Bronchial epithelial cell (primary cell): Measurements from ENCODE around the gene POLR1H. TPM values are rescaled to one million over a fixed set of nuclear protein-coding genes. Genes with fewer than 3 reads are reported as not detected.
"Not testable (repeated sequence)": the region's sequence is repeated elsewhere in the genome, so short reads cannot be mapped to it uniquely, and the experiment has no call there.

Source experiments
- DNase-seq: peaks from one replicate; pipeline ENCODE4 v3.0.0-alpha.2; 2010; ENCODE audit warnings: low read depth
- FAIRE-seq: peaks from 2 replicates; lab custom pipeline; 2011; peaks lifted over from hg19 to GRCh38; lab: Jason Lieb, UNC
- H3K27me3 ChIP-seq: 2 replicates; pipeline ENCODE4 v1.5.1; 2011; ENCODE audit warnings: low read length; ENCODE audit not compliant: control insufficient read depth, insufficient read depth
- H3K36me3 ChIP-seq: 2 replicates; pipeline ENCODE4 v1.5.1; 2011; ENCODE audit warnings: low read length; ENCODE audit not compliant: control insufficient read depth, insufficient read depth
- H3K4me3 ChIP-seq: 2 replicates; pipeline ENCODE4 v1.5.1; 2011; ENCODE audit warnings: mild to moderate bottlenecking, low read depth, low read length, control low read depth
- CTCF ChIP-seq: IDR thresholded peaks from 2 replicates; pipeline ENCODE4 v1.5.1; 2011; ENCODE audit warnings: mild to moderate bottlenecking, moderate library complexity, low read length, control low read depth, inconsistent platforms; ENCODE audit not compliant: insufficient read depth, severe bottlenecking
- total RNA-seq: library from RNA; depleted of rRNA; stranded (reverse); fragments of >200 nt; gene quantifications from 2 replicates; pipeline ENCODE4 v1.2.1, GENCODE V29; 2014

POLR1H gene
- total RNA-seq, 1 donor from 2014 or later, result 62.1 TPM

DNA sequence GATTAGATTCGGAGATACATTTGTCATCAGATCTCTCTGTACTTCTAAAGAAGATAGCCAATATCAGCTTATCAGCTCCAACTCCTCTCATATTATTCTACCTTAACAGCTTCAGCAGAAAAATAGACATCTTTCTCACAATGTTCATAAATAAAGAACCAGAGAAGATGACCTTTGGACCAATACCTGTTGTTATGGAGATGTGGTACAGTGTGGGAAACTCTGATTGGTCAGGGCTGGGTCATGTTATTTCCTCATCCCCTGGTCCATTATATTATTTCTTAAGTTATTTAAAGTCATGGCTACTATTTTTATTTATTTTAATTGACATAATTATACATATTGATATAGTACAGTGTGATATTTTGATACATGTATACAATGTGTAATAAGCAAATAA, 35.9 kb upstream of the POLR1H start:
- no peaks in the 10 kb centered on the region for H3K27me3 ChIP-seq
- DNase-seq (no peak), FAIRE-seq (no peak)
- no peaks in the 10 kb centered on the region for H3K36me3 ChIP-seq
- no peak overlapping the region for H3K4me3 ChIP-seq
- no peak for TF ChIP-seq CTCF

- no peaks in the 10 kb centered on the region for H3K27me3 ChIP-seq
- no peak for FAIRE-seq
- TF ChIP-seq CTCF, result no peak
Measured at GRCh38 chr6:30029588-30029987, 31.5 kb upstream of the POLR1H start.

DNA sequence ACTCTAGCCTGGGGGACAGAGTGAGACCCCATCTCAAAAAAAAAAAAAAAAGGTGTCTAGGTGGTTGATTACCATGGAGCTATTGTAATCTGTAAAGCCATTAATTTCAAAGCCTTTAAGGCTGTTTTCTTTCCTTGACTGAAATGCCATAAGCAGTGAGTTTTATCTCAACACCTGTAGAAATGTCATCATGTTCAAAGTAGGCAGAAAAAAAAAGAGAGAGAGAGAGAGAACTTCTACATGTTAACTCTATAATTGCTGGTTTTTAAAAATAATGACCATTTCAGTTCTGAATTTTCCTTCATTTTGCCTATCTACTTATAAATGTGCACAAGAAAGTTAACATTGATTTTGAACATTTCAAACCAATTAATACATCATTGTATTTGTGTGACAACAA, 29.7 kb upstream of the POLR1H start:
- no peak for FAIRE-seq

More at GRCh38 chr6:30029588-30029987, 31.5 kb upstream of the POLR1H start:
- Histone ChIP-seq H3K36me3 (no peaks in the 10 kb centered on the region), H3K4me3 (no peak overlapping the region)
- no peak for DNase-seq

DNA sequence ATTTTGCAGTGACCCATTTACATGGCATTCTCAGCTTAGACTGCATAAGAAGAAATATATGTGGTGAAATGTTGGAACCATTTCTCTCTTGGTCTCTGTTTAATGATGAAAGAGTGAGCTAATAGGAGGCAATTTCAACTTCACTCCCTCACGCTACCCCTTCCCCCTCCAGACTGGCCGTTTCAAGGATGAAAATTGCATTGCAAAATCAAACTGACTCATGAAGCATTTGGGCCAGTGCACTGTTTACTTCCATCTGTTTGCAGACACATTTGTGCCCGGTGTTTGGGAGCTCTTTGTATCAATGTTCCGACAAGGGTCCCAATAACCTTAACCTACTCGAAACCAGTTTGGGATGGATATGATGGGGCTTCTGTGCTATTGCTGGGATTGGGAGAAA, 27.6 kb upstream of the POLR1H start:
- H3K4me3 ChIP-seq, H3K27me3 ChIP-seq, H3K36me3 ChIP-seq, FAIRE-seq: not testable (repeated sequence)
- DNase-seq, result peak; percentile 4

More for the DNA sequence above, 29.7 kb upstream of the POLR1H start:
- no peak for DNase-seq
- Histone ChIP-seq H3K4me3 (no peak overlapping the region), H3K27me3 (no peaks in the 10 kb centered on the region), H3K36me3 (peaks cover 3% of the 10 kb centered on the region)
- no peak for TF ChIP-seq CTCF

DNA sequence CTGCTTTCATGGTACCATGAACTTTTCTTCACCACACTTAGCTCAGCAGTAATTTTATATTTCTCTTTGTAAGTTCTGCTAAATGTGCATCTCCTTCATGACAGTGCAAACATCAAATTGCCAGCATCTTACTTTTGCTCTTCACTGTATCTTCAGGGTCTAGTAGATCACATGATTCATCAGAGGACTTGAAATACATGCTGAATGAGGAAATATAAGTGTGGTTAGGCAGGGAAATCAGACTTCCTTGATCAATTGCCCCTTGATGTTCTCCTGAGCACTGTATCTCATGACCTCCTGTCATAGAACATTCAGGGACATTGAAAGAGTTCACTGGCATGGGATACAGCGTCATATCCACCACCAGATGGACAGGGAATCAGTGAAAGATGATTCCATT, 25.3 kb upstream of the POLR1H start:
- FAIRE-seq, result peak; percentile 55

DNA sequence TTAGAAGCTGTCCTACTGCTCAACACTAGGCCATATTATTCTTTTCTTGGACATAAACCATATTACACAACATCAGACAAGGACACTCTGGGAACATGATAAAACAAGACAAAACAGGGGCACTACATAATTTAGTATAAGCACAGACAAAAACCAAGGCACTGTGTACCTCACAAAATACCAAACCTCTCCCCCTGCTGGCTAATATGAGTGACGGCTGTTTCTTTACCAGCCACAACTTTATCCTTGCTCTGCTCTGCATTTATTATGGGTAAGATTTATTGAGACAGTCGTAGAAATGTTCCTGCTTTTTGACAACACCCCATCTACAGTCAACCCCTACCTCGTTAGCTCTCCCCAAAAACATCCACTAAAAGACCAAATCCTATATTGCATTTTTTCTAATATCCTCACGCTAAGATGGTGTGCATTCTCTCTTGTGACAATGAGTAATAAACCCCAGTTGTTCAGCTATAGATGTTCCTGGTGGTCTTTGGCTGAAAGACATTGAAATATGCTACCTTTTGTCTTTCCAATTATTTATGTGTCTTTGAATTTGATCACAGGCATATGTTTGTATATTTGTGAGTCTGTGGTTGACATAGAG, 23.8 kb upstream of the POLR1H start:
- no peaks in the 10 kb centered on the region for H3K27me3 ChIP-seq
- FAIRE-seq (no peak), DNase-seq (peak; percentile 50)
- H3K36me3 ChIP-seq, result peaks cover 3% of the 10 kb centered on the region
- H3K4me3 ChIP-seq, result no peak overlapping the region
- peak; percentile 64 for TF ChIP-seq CTCF

More for the DNA sequence above, 25.3 kb upstream of the POLR1H start:
- no peak for TF ChIP-seq CTCF
- Histone ChIP-seq H3K27me3 (no peaks in the 10 kb centered on the region), H3K4me3 (no peak overlapping the region), H3K36me3 (peaks cover 3% of the 10 kb centered on the region)
- no peak for DNase-seq
